Ascending aorta (tissue), 2 donors: ENCODE data around the gene MAGI3. TPM values are rescaled to one million over a fixed set of nuclear protein-coding genes. Genes with fewer than 3 reads are reported as not detected.
"Not testable (repeated sequence)": the region's sequence is repeated elsewhere in the genome, so short reads cannot be mapped to it uniquely, and the experiment has no call there.

Experiments used
- DNase-seq, 2 donors: peaks; one replicate each; pipeline ENCODE4 v3.0.0-alpha.2; 2019; ENCODE audit warnings: low spot score in 2 of 2
- H3K27ac ChIP-seq, 2 donors: fragments of 200-600 bp; sonication (generic); one replicate each; pipeline ENCODE4 v1.5.1; 2016 to 2017; ENCODE audit warnings: mild to moderate bottlenecking in 1 of 2
- H3K27me3 ChIP-seq: fragments of 200-600 bp; sonication (generic); one replicate; pipeline ENCODE4 v1.5.1; 2017
- H3K36me3 ChIP-seq, 2 donors: fragments of 200-600 bp; sonication (generic); one replicate each; pipeline ENCODE4 v1.5.1; 2016
- H3K4me1 ChIP-seq, 2 donors: fragments of 200-600 bp; sonication (generic); one replicate each; pipeline ENCODE4 v1.5.1; 2016 to 2017; ENCODE audit warnings: mild to moderate bottlenecking in 1 of 2
- H3K4me3 ChIP-seq, 2 donors: fragments of 200-600 bp; sonication (generic); one replicate each; pipeline ENCODE4 v1.5.1; 2016 to 2017; ENCODE audit warnings: mild to moderate bottlenecking in 1 of 2
- H3K9me3 ChIP-seq, 2 donors: fragments of 200-600 bp; sonication (generic); one replicate each; pipeline ENCODE4 v1.5.1; 2016
- intact Hi-C: fragments of 100-400 bp; cut with DNase I; formaldehyde crosslinking; loops from one replicate; pipeline ENCODE4 v1.15.1; 2023
- total RNA-seq: library from RNA; depleted of rRNA; stranded (reverse); fragments of >200 nt; gene quantifications from one replicate; pipeline ENCODE4 v1.1.0, GENCODE V29; 2016
- TF ChIP-seq, protein P1 (sequence below), 3 experiments: fragments of 200-600 bp in 2 of 3; fragments of 450-650 bp in 1 of 3; sonication (generic) in 2 of 3; IDR thresholded peaks; one replicate each; pipeline ENCODE4 v1.5.1; 2016 to 2019; ENCODE audit warnings: antibody characterized with exemption in 3 of 3, mild to moderate bottlenecking in 1 of 3, moderate library complexity in 1 of 3

MAGI3 gene
- total RNA-seq, 1 donor from 2014 or later, result 14.9 TPM

- Histone ChIP-seq H3K27me3 (no peaks in the 10 kb centered on the region), H3K36me3 (peaks cover 14 to 23% of the 10 kb centered on the region in 2 donors), H3K4me1 (no peaks in the 10 kb centered on the region), H3K9me3 (no peaks in the 10 kb centered on the region), H3K4me3 (no peak overlapping the region), H3K27ac (no peak overlapping the region)
- intact Hi-C loops, result no loop called here
- DNase-seq, result no peak
- TF ChIP-seq, protein P1, sequence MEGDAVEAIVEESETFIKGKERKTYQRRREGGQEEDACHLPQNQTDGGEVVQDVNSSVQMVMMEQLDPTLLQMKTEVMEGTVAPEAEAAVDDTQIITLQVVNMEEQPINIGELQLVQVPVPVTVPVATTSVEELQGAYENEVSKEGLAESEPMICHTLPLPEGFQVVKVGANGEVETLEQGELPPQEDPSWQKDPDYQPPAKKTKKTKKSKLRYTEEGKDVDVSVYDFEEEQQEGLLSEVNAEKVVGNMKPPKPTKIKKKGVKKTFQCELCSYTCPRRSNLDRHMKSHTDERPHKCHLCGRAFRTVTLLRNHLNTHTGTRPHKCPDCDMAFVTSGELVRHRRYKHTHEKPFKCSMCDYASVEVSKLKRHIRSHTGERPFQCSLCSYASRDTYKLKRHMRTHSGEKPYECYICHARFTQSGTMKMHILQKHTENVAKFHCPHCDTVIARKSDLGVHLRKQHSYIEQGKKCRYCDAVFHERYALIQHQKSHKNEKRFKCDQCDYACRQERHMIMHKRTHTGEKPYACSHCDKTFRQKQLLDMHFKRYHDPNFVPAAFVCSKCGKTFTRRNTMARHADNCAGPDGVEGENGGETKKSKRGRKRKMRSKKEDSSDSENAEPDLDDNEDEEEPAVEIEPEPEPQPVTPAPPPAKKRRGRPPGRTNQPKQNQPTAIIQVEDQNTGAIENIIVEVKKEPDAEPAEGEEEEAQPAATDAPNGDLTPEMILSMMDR (IDR thresholded peaks at IDR 0.05), result no peak
Measured at GRCh38 chr1:113714606-113715269, 324.4 kb downstream of the MAGI3 start.

GRCh38 chr1:113717506-113717905 lies 327.2 kb downstream of the MAGI3 start:
- H3K36me3 ChIP-seq, result peaks cover 19 to 20% of the 10 kb centered on the region in 2 donors
- H3K27me3 ChIP-seq, intact Hi-C loops, DNase-seq, H3K4me1 ChIP-seq, H3K4me3 ChIP-seq, H3K27ac ChIP-seq, H3K9me3 ChIP-seq: not testable (repeated sequence)

DNA sequence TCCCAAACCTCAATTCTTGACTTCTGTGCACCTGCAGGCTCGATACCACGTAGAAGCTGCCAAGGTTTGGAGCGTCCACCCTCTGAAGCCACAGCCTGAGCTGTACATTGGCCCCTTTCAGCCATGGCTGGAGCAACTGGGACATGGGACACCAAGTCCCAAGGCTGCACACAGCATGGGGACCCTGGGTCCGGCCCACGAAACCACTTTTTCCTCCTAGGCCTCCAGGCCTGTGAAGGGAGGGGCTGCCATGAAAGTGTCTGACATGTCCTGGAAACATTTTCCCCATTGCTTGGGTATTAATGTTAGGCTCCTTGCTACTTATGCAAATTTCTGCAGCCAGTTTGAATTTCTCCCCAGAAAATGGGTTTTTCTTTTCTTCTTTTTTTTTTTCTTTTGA lies 328.3 kb downstream of the MAGI3 start:
- H3K9me3 ChIP-seq, H3K27me3 ChIP-seq, H3K4me1 ChIP-seq, H3K27ac ChIP-seq, H3K4me3 ChIP-seq, DNase-seq, intact Hi-C loops: not testable (repeated sequence)
- peaks cover 19 to 20% of the 10 kb centered on the region in 2 donors for H3K36me3 ChIP-seq

DNA sequence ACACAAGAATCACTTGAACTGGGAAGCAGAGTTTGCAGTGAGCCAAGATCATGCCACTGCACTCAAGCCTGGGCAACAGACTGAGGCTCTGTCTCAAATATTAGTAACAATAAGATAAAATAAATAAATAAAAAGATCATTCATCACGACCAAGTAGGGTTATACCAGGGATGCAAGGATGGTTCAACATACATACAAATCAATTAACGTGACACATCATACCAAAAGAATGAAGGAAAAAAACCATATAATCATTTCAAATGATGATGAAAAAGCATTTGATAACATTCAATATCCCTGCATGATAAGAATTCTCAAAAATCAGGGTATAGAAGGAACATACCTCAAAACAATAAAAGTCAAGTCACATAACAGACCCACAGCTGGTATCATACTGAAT lies 330.7 kb downstream of the MAGI3 start:
- peaks cover 21 to 32% of the 10 kb centered on the region in 2 donors for H3K36me3 ChIP-seq
- no peaks in the 10 kb centered on the region for H3K4me1 ChIP-seq
- no peak overlapping the region for H3K4me3 ChIP-seq
- TF ChIP-seq, protein P1 (IDR thresholded peaks at IDR 0.05), result no peak
- intact Hi-C loops, result no loop called here
- no peaks in the 10 kb centered on the region for H3K9me3 ChIP-seq
- H3K27me3 ChIP-seq, result no peaks in the 10 kb centered on the region
- no peak for DNase-seq
- H3K27ac ChIP-seq, result no peak overlapping the region

- no peak overlapping the region for H3K4me3 ChIP-seq
- H3K9me3 ChIP-seq, result no peaks in the 10 kb centered on the region
- no peaks in the 10 kb centered on the region for H3K4me1 ChIP-seq
- no peak overlapping the region for H3K27ac ChIP-seq
- intact Hi-C loops, result no loop called here
- H3K27me3 ChIP-seq, result no peaks in the 10 kb centered on the region
- H3K36me3 ChIP-seq, result peaks cover 4 to 23% of the 10 kb centered on the region in 2 donors
- DNase-seq, result no peak
- TF ChIP-seq, protein P1 (IDR thresholded peaks at IDR 0.05), result no peak
Measured at GRCh38 chr1:113732802-113733201, 342.5 kb downstream of the MAGI3 start.

GRCh38 chr1:113734357-113735055 lies 344.2 kb downstream of the MAGI3 start:
- no peak overlapping the region for H3K27ac ChIP-seq
- H3K4me1 ChIP-seq, result no peaks in the 10 kb centered on the region
- H3K27me3 ChIP-seq, result no peaks in the 10 kb centered on the region
- H3K9me3 ChIP-seq, result no peaks in the 10 kb centered on the region
- TF ChIP-seq, protein P1 (IDR thresholded peaks at IDR 0.05), result no peak
- peaks cover 7 to 24% of the 10 kb centered on the region in 2 donors for H3K36me3 ChIP-seq
- no peak for DNase-seq
- H3K4me3 ChIP-seq, result no peak overlapping the region
- intact Hi-C loops, result no loop called here
